Thoracic aorta (tissue), 2 donors: ENCODE results near the gene MMP14. TPM values are rescaled to one million over a fixed set of nuclear protein-coding genes. Genes with fewer than 3 reads are reported as not detected.
A peak's percentile ranks its signal among the peaks of the same experiment; 100 is the strongest.

ENCODE experiments used
- ATAC-seq: fragments of 150-250 bp; one replicate; pipeline ENCODE4 v1.8.0; 2017; ENCODE audit warnings: low read depth; ENCODE audit not compliant: insufficient number of reproducible peaks, low FRiP score
- DNase-seq: peaks from one replicate; pipeline ENCODE4 v3.0.0-alpha.2; 2020; ENCODE audit warnings: low spot score
- H3K27ac ChIP-seq, 2 donors: fragments of 200-600 bp; sonication (generic); 1 replicate in 1 of 2; 2 replicates in 1 of 2; pipeline ENCODE4 v1.5.1; 2016; ENCODE audit warnings: mild to moderate bottlenecking in 2 of 2, moderate library complexity in 2 of 2
- H3K27me3 ChIP-seq: fragments of 200-600 bp; sonication (generic); replicated peaks from 2 replicates; pipeline ENCODE4 v1.6.0; 2016; ENCODE audit warnings: mild to moderate bottlenecking; ENCODE audit not compliant: insufficient read depth
- H3K36me3 ChIP-seq: fragments of 200-600 bp; sonication (generic); one replicate; pipeline ENCODE4 v1.5.1; 2016
- H3K4me1 ChIP-seq, 2 donors: fragments of 200-600 bp; sonication (generic); 1 replicate in 1 of 2; 2 replicates in 1 of 2; pipeline versions ENCODE4 v1.5.1 to v1.6.0; 2016; ENCODE audit warnings: low read depth in 2 of 2, mild to moderate bottlenecking in 1 of 2; ENCODE audit not compliant: control insufficient read depth in 1 of 2
- H3K4me3 ChIP-seq: fragments of 200-600 bp; sonication (generic); 2 replicates; pipeline ENCODE4 v1.5.1; 2016; ENCODE audit warnings: mild to moderate bottlenecking
- H3K9me3 ChIP-seq: fragments of 200-600 bp; sonication (generic); 2 replicates; pipeline ENCODE4 v1.5.1; 2016
- CTCF ChIP-seq: fragments of 200-600 bp; sonication (generic); IDR thresholded peaks from one replicate; pipeline ENCODE4 v1.5.1; 2019; ENCODE audit warnings: antibody characterized with exemption
- total RNA-seq, 2 donors: library from RNA; depleted of rRNA; stranded (reverse); fragments of >200 nt; gene quantifications; one replicate each; pipeline versions ENCODE4 v1.1.0 to v1.2.3, GENCODE V29; 2016

MMP14 gene
- total RNA-seq, 2 donors from 2014 or later: 160 to 182 TPM

GRCh38 chr14:22872033-22872832 lies 35.8 kb downstream of the MMP14 start:
- peak; percentile 94 for TF ChIP-seq CTCF
- ATAC-seq (peak; percentile 53), DNase-seq (no peak)
- Histone ChIP-seq H3K36me3 (peaks cover 38% of the 10 kb centered on the region), H3K4me1 (peaks cover 19 to 50% of the 10 kb centered on the region in 2 donors), H3K4me3 (peak overlapping the region; percentile 95), H3K27ac (peak overlapping the region; percentile 98 to 99), H3K9me3 (no peaks in the 10 kb centered on the region), H3K27me3 (no peaks in the 10 kb centered on the region)

GRCh38 chr14:22872833-22873520 lies 36.6 kb downstream of the MMP14 start:
- Histone ChIP-seq H3K4me3 (peak overlapping the region; percentile 95), H3K4me1 (peaks cover 19 to 50% of the 10 kb centered on the region in 2 donors), H3K27me3 (no peaks in the 10 kb centered on the region), H3K27ac (peak overlapping the region; percentile 98 to 99), H3K9me3 (no peaks in the 10 kb centered on the region), H3K36me3 (peaks cover 45% of the 10 kb centered on the region)
- ATAC-seq (no peak), DNase-seq (no peak)
- no peak for TF ChIP-seq CTCF

GRCh38 chr14:22875003-22875747 lies 38.8 kb downstream of the MMP14 start:
- H3K4me1 ChIP-seq: peaks cover 14 to 42% of the 10 kb centered on the region in 2 donors
- H3K4me3 ChIP-seq: no peak overlapping the region
- no peaks in the 10 kb centered on the region for H3K9me3 ChIP-seq
- DNase-seq (no peak), ATAC-seq (no peak)
- no peak overlapping the region for H3K27ac ChIP-seq
- peaks cover 57% of the 10 kb centered on the region for H3K36me3 ChIP-seq
- no peak for TF ChIP-seq CTCF
- no peaks in the 10 kb centered on the region for H3K27me3 ChIP-seq

GRCh38 chr14:22875748-22876319 lies 39.4 kb downstream of the MMP14 start:
- Histone ChIP-seq H3K9me3 (no peaks in the 10 kb centered on the region), H3K4me3 (no peak overlapping the region), H3K27me3 (no peaks in the 10 kb centered on the region), H3K36me3 (peaks cover 57% of the 10 kb centered on the region), H3K27ac (no peak overlapping the region), H3K4me1 (peaks cover 8 to 37% of the 10 kb centered on the region in 2 donors)
- ATAC-seq (no peak), DNase-seq (no peak)
- no peak for TF ChIP-seq CTCF
